Mesangial cell (primary cell): Measurements from ENCODE around the gene ART1. TPM values are rescaled to one million over a fixed set of nuclear protein-coding genes. Genes with fewer than 3 reads are reported as not detected.

Experiments
- total RNA-seq: library from RNA; depleted of rRNA; stranded (reverse); fragments of >200 nt; gene quantifications from 2 replicates; pipeline ENCODE4 v1.2.3, GENCODE V29; 2015

ART1 gene
- total RNA-seq: not detected in 2 replicates

DNA sequence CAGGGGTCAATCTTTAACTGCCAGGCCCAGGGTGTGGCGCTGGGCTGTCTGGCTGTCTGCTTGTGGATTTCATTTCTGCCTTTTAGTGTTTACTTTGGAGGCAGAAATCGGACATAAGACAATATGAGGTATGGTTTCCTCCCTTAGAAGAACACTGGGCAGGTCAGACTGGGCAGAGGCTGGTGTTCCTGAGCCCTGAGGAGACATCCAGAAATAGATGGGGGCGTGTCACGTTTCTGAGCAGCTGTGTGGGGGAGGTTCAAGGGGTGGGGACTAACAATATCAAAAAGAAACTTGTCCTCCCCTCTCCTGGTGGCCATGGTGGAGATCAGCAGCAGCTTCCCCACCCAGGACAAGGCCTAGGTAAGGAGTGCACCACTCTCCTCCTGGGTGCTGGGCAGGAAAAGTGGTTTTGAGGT lies at the start of gene ART1:
Gene ART1, plus strand, starts transcription at position 312 of the 419 bp plus-strand sequence. CDS start 14,086 bp downstream, outside the sequence.

GRCh38 chr11:3641701-3642070 lies 3.2 kb upstream of the ART1 start, which contains the start of gene ART5:
Gene ART5, minus strand, starts transcription at chr11:3641992. Its CDS starts 130 bp downstream, at chr11:3641862.

GRCh38 chr11:3671334-3672254 lies 26.7 kb downstream of the ART1 start, which contains the start of gene CHRNA10:
Gene CHRNA10, minus strand, starts transcription at chr11:3671384. Its CDS starts 72 bp downstream, at chr11:3671312.

Other genes with a start within 250 kb of the ART1 start
- 3.0 TPM in 1 of 2 replicates, not detected in the other for gene ART5, start 3.1 kb upstream of the ART1 start, total RNA-seq
- 0.13 and 0.81 TPM in 2 replicates for gene CHRNA10, start 26.3 kb downstream of the ART1 start, total RNA-seq
- gene NUP98, start 152.4 kb downstream of the ART1 start, total RNA-seq: 81.0 and 161 TPM in 2 replicates
- gene PGAP2, start 163.4 kb downstream of the ART1 start, total RNA-seq: 19.5 and 23.6 TPM in 2 replicates
- 49.6 and 55.6 TPM in 2 replicates for gene RHOG, start 195.8 kb downstream of the ART1 start, total RNA-seq
- 18.7 and 20.2 TPM in 2 replicates for gene STIM1, start 210.5 kb downstream of the ART1 start, total RNA-seq